Neural cell (in vitro differentiated cells): ENCODE measurements around the gene CDCA5. TPM values are rescaled to one million over a fixed set of nuclear protein-coding genes. Genes with fewer than 3 reads are reported as not detected.

Experiments used
- H2AFZ ChIP-seq: fragments of 200-600, 300-800 bp; sonication (generic), shearing (Covaris generic); 2 replicates; pipeline ENCODE4 v1.6.0; 2014; ENCODE audit warnings: low read depth, mild to moderate bottlenecking, antibody characterized with exemption, low read length, moderate library complexity
- H3F3A ChIP-seq: fragments of 200-600 bp; shearing (Covaris generic); 2 replicates; pipeline ENCODE4 v1.6.1; 2016; ENCODE audit warnings: mild to moderate bottlenecking, moderate library complexity, mixed read lengths, antibody characterized with exemption, low read length; ENCODE audit not compliant: insufficient read depth, poor library complexity, severe bottlenecking
- H3K27ac ChIP-seq: fragments of 200-600, 300-800 bp; sonication (generic), shearing (Covaris generic); 2 replicates; pipeline ENCODE4 v1.5.1; 2014; ENCODE audit warnings: mild to moderate bottlenecking, low read length, moderate library complexity
- H3K27me3 ChIP-seq: fragments of 300-800, 200-600 bp; sonication (generic), shearing (Covaris generic); 2 replicates; pipeline ENCODE4 v1.6.0; 2014; ENCODE audit warnings: mild to moderate bottlenecking, low read depth, low read length, moderate library complexity; ENCODE audit not compliant: insufficient read depth
- H3K36me3 ChIP-seq: fragments of 300-800, 200-600 bp; sonication (generic), shearing (Covaris generic); 2 replicates; pipeline ENCODE4 v1.5.1; 2014; ENCODE audit warnings: mild to moderate bottlenecking, antibody characterized with exemption, low read length, moderate library complexity; ENCODE audit not compliant: insufficient read depth
- H3K4me2 ChIP-seq: fragments of 300-800, 200-600 bp; sonication (generic), shearing (Covaris generic); 2 replicates; pipeline ENCODE4 v1.6.0; 2014; ENCODE audit warnings: mild to moderate bottlenecking, low read length
- H3K4me3 ChIP-seq: fragments of 300-800, 200-600 bp; sonication (generic), shearing (Covaris generic); 2 replicates; pipeline ENCODE4 v1.5.1; 2014; ENCODE audit warnings: mild to moderate bottlenecking, low read length, moderate library complexity
- H3K79me2 ChIP-seq: fragments of 200-600 bp; shearing (Covaris generic); replicated peaks from 2 replicates; pipeline ENCODE4 v1.6.0; 2014; ENCODE audit warnings: mild to moderate bottlenecking, low read length, moderate library complexity; ENCODE audit not compliant: insufficient read depth
- H3K9ac ChIP-seq: fragments of 300-800, 200-600 bp; sonication (generic), shearing (Covaris generic); 2 replicates; pipeline ENCODE4 v1.6.1; 2016; ENCODE audit warnings: mild to moderate bottlenecking, low read length, mixed read lengths
- H3K9me2 ChIP-seq: fragments of 200-600 bp; shearing (Covaris generic); 2 replicates; pipeline ENCODE4 v1.6.1; 2016; ENCODE audit warnings: mild to moderate bottlenecking, low read length, mixed read lengths; ENCODE audit not compliant: insufficient read depth
- H3K9me3 ChIP-seq: fragments of 200-600, 300-800 bp; sonication (generic), shearing (Covaris generic); 2 replicates; pipeline ENCODE4 v1.6.1; 2016; ENCODE audit warnings: mild to moderate bottlenecking, mixed run types, low read length, moderate library complexity, mixed read lengths
- H4K20me1 ChIP-seq: fragments of 200-600 bp; shearing (Covaris generic); 2 replicates; pipeline ENCODE4 v1.6.1; 2016; ENCODE audit warnings: mild to moderate bottlenecking, mixed run types; ENCODE audit not compliant: insufficient read depth
- EP300 ChIP-seq: fragments of 450-650 bp; conservative IDR thresholded peaks from 2 replicates; pipeline ENCODE4 v1.6.1; 2014; ENCODE audit warnings: antibody characterized with exemption, mild to moderate bottlenecking, moderate library complexity; ENCODE audit not compliant: poor library complexity, severe bottlenecking
- EZH2 ChIP-seq: fragments of 200-600, 300-800 bp; shearing (Covaris generic), sonication (generic); IDR thresholded peaks from 2 replicates; pipeline ENCODE4 v1.6.1; 2014; ENCODE audit warnings: antibody characterized with exemption, low read length, borderline replicate concordance, mild to moderate bottlenecking; ENCODE audit not compliant: insufficient read depth, poor library complexity, severe bottlenecking
- MXI1 ChIP-seq: fragments of 450-650 bp; conservative IDR thresholded peaks from 2 replicates; pipeline ENCODE4 v1.6.1; 2014; ENCODE audit warnings: antibody characterized with exemption, mild to moderate bottlenecking; ENCODE audit not compliant: poor library complexity, severe bottlenecking
- POLR2AphosphoS5 ChIP-seq: IDR thresholded peaks from 2 replicates; pipeline ENCODE4 v1.6.1; 2012
- RAD21 ChIP-seq: fragments of 450-650 bp; conservative IDR thresholded peaks from 2 replicates; pipeline ENCODE4 v1.6.1; 2014; ENCODE audit warnings: antibody characterized with exemption, mild to moderate bottlenecking, moderate library complexity
- SMC3 ChIP-seq: fragments of 450-650 bp; conservative IDR thresholded peaks from 2 replicates; pipeline ENCODE4 v1.6.1; 2014; ENCODE audit warnings: antibody characterized with exemption, mild to moderate bottlenecking, moderate library complexity; ENCODE audit not compliant: poor library complexity
- TAF1 ChIP-seq: IDR thresholded peaks from 2 replicates; pipeline ENCODE4 v1.6.1; 2012; ENCODE audit warnings: low read depth
- polyA plus RNA-seq: library from polyadenylated mRNA; depleted of rRNA; stranded (reverse); fragments of >200 nt; gene quantifications from 2 replicates; pipeline ENCODE4 v1.2.3, GENCODE V29; 2014
- TF ChIP-seq, protein P1 (sequence below): IDR thresholded peaks from 2 replicates; pipeline ENCODE4 v1.6.1; 2012; ENCODE audit warnings: borderline replicate concordance
- TF ChIP-seq, protein P2 (sequence below): fragments of 450-650 bp; IDR thresholded peaks from 2 replicates; pipeline ENCODE4 v1.5.1; 2014; ENCODE audit warnings: antibody characterized with exemption, mild to moderate bottlenecking, moderate library complexity; ENCODE audit not compliant: poor library complexity, severe bottlenecking

CDCA5 gene
- polyA plus RNA-seq, 1 donor from 2014 or later = 2.3 TPM

DNA sequence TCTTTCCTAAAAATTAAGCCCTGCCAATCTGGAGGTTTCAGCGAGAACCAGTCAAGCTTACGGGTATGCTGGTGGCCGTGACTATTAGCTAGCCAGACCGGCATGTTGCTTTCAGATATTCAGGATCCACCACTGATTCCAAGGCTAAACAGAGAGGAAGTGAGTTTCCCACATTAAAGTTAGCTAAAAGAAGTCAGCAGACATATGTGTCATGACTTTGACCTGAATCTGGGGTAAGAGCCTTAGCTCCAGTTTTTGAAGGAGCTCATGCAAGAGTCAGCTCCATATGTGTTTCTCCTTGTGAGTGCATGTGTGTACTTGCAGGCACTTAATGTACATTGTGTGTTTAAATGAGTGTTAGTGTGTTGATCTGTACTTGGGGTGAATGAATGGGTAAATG lies 1.6 kb upstream of the CDCA5 start:
- Histone ChIP-seq H3K4me3 (peak overlapping the region; percentile 84), H3K9ac (no peak overlapping the region), H3K27ac (no peak overlapping the region), H3F3A (no peaks in the 10 kb centered on the region), H3K4me2 (no peak overlapping the region), H3K9me2 (no peaks in the 10 kb centered on the region), H2AFZ (no peak overlapping the region), H3K36me3 (no peaks in the 10 kb centered on the region), H3K79me2 (peaks cover 23% of the 10 kb centered on the region), H4K20me1 (no peaks in the 10 kb centered on the region), H3K27me3 (no peaks in the 10 kb centered on the region), H3K9me3 (no peaks in the 10 kb centered on the region)
- TF ChIP-seq TAF1 (no peak), SMC3 (no peak), EP300 (no peak), POLR2AphosphoS5 (no peak), EZH2 (no peak), RAD21 (no peak), MXI1 (no peak)
- TF ChIP-seq, protein P1, sequence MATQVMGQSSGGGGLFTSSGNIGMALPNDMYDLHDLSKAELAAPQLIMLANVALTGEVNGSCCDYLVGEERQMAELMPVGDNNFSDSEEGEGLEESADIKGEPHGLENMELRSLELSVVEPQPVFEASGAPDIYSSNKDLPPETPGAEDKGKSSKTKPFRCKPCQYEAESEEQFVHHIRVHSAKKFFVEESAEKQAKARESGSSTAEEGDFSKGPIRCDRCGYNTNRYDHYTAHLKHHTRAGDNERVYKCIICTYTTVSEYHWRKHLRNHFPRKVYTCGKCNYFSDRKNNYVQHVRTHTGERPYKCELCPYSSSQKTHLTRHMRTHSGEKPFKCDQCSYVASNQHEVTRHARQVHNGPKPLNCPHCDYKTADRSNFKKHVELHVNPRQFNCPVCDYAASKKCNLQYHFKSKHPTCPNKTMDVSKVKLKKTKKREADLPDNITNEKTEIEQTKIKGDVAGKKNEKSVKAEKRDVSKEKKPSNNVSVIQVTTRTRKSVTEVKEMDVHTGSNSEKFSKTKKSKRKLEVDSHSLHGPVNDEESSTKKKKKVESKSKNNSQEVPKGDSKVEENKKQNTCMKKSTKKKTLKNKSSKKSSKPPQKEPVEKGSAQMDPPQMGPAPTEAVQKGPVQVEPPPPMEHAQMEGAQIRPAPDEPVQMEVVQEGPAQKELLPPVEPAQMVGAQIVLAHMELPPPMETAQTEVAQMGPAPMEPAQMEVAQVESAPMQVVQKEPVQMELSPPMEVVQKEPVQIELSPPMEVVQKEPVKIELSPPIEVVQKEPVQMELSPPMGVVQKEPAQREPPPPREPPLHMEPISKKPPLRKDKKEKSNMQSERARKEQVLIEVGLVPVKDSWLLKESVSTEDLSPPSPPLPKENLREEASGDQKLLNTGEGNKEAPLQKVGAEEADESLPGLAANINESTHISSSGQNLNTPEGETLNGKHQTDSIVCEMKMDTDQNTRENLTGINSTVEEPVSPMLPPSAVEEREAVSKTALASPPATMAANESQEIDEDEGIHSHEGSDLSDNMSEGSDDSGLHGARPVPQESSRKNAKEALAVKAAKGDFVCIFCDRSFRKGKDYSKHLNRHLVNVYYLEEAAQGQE = no peak
- TF ChIP-seq, protein P2, sequence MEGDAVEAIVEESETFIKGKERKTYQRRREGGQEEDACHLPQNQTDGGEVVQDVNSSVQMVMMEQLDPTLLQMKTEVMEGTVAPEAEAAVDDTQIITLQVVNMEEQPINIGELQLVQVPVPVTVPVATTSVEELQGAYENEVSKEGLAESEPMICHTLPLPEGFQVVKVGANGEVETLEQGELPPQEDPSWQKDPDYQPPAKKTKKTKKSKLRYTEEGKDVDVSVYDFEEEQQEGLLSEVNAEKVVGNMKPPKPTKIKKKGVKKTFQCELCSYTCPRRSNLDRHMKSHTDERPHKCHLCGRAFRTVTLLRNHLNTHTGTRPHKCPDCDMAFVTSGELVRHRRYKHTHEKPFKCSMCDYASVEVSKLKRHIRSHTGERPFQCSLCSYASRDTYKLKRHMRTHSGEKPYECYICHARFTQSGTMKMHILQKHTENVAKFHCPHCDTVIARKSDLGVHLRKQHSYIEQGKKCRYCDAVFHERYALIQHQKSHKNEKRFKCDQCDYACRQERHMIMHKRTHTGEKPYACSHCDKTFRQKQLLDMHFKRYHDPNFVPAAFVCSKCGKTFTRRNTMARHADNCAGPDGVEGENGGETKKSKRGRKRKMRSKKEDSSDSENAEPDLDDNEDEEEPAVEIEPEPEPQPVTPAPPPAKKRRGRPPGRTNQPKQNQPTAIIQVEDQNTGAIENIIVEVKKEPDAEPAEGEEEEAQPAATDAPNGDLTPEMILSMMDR = no peak

DNA sequence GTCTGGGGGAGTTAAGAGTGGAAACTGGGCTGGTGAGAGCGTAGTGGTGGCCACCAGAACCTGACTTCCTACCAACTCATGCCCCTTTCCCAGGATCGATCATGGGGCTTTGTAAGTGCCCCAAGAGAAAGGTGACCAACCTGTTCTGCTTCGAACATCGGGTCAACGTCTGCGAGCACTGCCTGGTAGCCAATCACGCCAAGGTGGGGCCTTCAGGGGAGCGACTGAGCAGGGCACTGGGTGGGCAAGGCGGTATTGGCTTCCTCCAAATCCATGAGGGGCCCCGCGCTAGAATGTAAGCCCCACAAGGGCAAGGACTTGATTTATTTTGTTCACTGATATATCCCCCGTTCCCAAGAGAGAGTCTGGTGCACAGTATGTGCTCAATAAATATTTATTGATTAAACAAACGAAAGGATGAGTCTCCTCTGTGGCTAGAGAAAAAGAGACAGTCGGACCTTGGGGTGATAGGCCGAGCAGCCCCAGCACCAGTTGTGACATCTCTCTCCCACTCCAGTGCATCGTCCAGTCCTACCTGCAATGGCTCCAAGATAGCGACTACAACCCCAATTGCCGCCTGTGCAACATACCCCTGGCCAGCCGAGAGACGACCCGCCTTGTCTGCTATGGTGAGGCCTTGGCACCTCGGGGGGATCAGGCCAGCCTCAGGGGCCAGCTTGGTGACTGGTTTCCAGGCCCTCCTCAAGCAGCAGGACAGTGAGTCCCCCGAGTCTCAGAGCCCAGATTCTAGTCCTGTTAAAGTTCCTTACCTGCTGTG lies 947 bp upstream of the CDCA5 start:
- H3K4me3 ChIP-seq = peak overlapping the region; percentile 84
- no peak for TF ChIP-seq TAF1
- TF ChIP-seq EZH2 = no peak
- TF ChIP-seq, protein P1 = no peak
- TF ChIP-seq EP300 = no peak
- no peak for TF ChIP-seq SMC3
- no peak for TF ChIP-seq MXI1
- TF ChIP-seq, protein P2 = no peak
- no peak for TF ChIP-seq RAD21
- TF ChIP-seq POLR2AphosphoS5 = no peak
- no peaks in the 10 kb centered on the region for H4K20me1 ChIP-seq
- peak overlapping the region; percentile 85 for H3K27ac ChIP-seq
- peaks cover 23% of the 10 kb centered on the region for H3K79me2 ChIP-seq
- H3K36me3 ChIP-seq = no peaks in the 10 kb centered on the region
- H3K4me2 ChIP-seq = peak overlapping the region; percentile 88
- peak overlapping the region; percentile 65 for H2AFZ ChIP-seq
- H3K9me2 ChIP-seq = no peaks in the 10 kb centered on the region
- no peaks in the 10 kb centered on the region for H3K27me3 ChIP-seq
- no peaks in the 10 kb centered on the region for H3F3A ChIP-seq
- no peaks in the 10 kb centered on the region for H3K9me3 ChIP-seq
- peak overlapping the region; percentile 84 for H3K9ac ChIP-seq
